Measurements from ENCODE around the gene ANK3. TPM values are rescaled to one million over a fixed set of nuclear protein-coding genes. Genes with fewer than 3 reads are reported as not detected.

ANK3 gene
- total RNA-seq, 3 donors from 2014 or later = 10.2 to 93.2 (median 57.4) TPM

GRCh38 chr10:60209874-60210570 lies 179.7 kb downstream of the ANK3 start:
- TF ChIP-seq POLR2AphosphoS5 (IDR thresholded peaks at IDR 0.05) (no peak), CTCF (IDR thresholded peaks at IDR 0.05) (no peak), POLR2A (IDR thresholded peaks at IDR 0.05) (no peak)
- DNase-seq (ENCODE audit: low spot score in 2 of 2) = no peak
- Histone ChIP-seq H3K9me3 (no peaks in the 10 kb centered on the region), H3K4me1 (no peaks in the 10 kb centered on the region), H3K27me3 (no peaks in the 10 kb centered on the region), H3K4me3 (no peak overlapping the region), H3K27ac (no peak overlapping the region), H3K36me3 (no peaks in the 10 kb centered on the region)
- intact Hi-C loops (cut with DNase I; ENCODE audit: low total_unique reads) = no loop called here

GRCh38 chr10:60208676-60209269 lies 180.9 kb downstream of the ANK3 start:
- Histone ChIP-seq H3K9me3 (no peaks in the 10 kb centered on the region), H3K36me3 (no peaks in the 10 kb centered on the region), H3K4me3 (no peak overlapping the region), H3K4me1 (no peaks in the 10 kb centered on the region), H3K27me3 (no peaks in the 10 kb centered on the region), H3K27ac (no peak overlapping the region)
- DNase-seq (ENCODE audit: low spot score in 2 of 2) = no peak
- no peak for TF ChIP-seq POLR2A (IDR thresholded peaks at IDR 0.05)
- TF ChIP-seq CTCF (IDR thresholded peaks at IDR 0.05) = peak; percentile 8 to 82 (median 52)
- no peak for TF ChIP-seq POLR2AphosphoS5 (IDR thresholded peaks at IDR 0.05)
- intact Hi-C loops (cut with DNase I; ENCODE audit: low total_unique reads) = no loop called here

GRCh38 chr10:60207894-60208293 lies 181.8 kb downstream of the ANK3 start:
- Histone ChIP-seq H3K27me3 (no peaks in the 10 kb centered on the region), H3K4me3 (no peak overlapping the region), H3K4me1 (no peaks in the 10 kb centered on the region), H3K9me3 (no peaks in the 10 kb centered on the region), H3K27ac (no peak overlapping the region), H3K36me3 (no peaks in the 10 kb centered on the region)
- DNase-seq (ENCODE audit: low spot score in 2 of 2) = no peak
- intact Hi-C loops (cut with DNase I; ENCODE audit: low total_unique reads) = no loop called here
- TF ChIP-seq POLR2AphosphoS5 (IDR thresholded peaks at IDR 0.05) (no peak), CTCF (IDR thresholded peaks at IDR 0.05) (no peak), POLR2A (IDR thresholded peaks at IDR 0.05) (no peak)

GRCh38 chr10:60206735-60207134 lies 182.9 kb downstream of the ANK3 start:
- Histone ChIP-seq H3K36me3 (no peaks in the 10 kb centered on the region), H3K9me3 (no peaks in the 10 kb centered on the region), H3K27ac (no peak overlapping the region), H3K4me1 (no peaks in the 10 kb centered on the region), H3K4me3 (no peak overlapping the region), H3K27me3 (no peaks in the 10 kb centered on the region)
- intact Hi-C loops (cut with DNase I; ENCODE audit: low total_unique reads) = no loop called here
- TF ChIP-seq CTCF (IDR thresholded peaks at IDR 0.05) (no peak), POLR2A (IDR thresholded peaks at IDR 0.05) (no peak), POLR2AphosphoS5 (IDR thresholded peaks at IDR 0.05) (no peak)
- DNase-seq (ENCODE audit: low spot score in 2 of 2) = no peak

- H3K4me1 ChIP-seq = no peaks in the 10 kb centered on the region
- TF ChIP-seq POLR2A (IDR thresholded peaks at IDR 0.05) = no peak
- TF ChIP-seq CTCF (IDR thresholded peaks at IDR 0.05) = no peak
- TF ChIP-seq POLR2AphosphoS5 (IDR thresholded peaks at IDR 0.05) = no peak
- no peak overlapping the region for H3K4me3 ChIP-seq
- DNase-seq (ENCODE audit: low spot score in 2 of 2) = no peak
- no peak overlapping the region for H3K27ac ChIP-seq
- no peaks in the 10 kb centered on the region for H3K9me3 ChIP-seq
- H3K27me3 ChIP-seq = no peaks in the 10 kb centered on the region
- intact Hi-C loops (cut with DNase I; ENCODE audit: low total_unique reads) = no loop called here
- H3K36me3 ChIP-seq = no peaks in the 10 kb centered on the region
These were observed 183.9 kb downstream of the ANK3 start for GRCh38 chr10:60205741-60206140.

All from breast epithelium (tissue), 4 donors.